ENCODE measurements around the gene SCAPER. TPM values are rescaled to one million over a fixed set of nuclear protein-coding genes. Genes with fewer than 3 reads are reported as not detected.
"Not testable (repeated sequence)": the region's sequence is repeated elsewhere in the genome, so short reads cannot be mapped to it uniquely, and the experiment has no call there.

The SCAPER gene
- total and polyA plus RNA-seq, 10 donors, result 3.9 to 53.3 (median 34.0) TPM

DNA sequence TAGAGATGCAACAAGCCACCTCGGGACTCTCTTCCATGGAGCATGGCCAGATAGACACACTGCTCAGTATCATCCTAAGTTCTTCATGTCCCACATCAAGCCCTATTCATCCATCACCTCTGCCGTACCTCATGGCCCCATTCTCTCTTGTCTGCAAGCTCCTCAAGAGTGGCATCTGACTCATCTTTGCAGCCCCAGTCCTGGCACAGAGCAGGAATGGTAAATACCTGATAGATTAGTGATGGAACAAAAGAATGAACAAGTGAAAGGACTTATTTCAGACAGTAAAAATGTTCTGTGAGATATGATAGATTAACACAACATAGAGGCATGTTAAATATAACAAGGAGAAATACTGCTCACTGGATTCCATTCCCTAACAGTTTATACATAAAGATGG, 392.2 kb downstream of the SCAPER start:
- no peaks in the 10 kb centered on the region for H3K4me1 ChIP-seq
- WGBS, 5 donors, result 86 to 99% (median 97%) methylated on average over 2 of the region's 2 CpGs

DNA sequence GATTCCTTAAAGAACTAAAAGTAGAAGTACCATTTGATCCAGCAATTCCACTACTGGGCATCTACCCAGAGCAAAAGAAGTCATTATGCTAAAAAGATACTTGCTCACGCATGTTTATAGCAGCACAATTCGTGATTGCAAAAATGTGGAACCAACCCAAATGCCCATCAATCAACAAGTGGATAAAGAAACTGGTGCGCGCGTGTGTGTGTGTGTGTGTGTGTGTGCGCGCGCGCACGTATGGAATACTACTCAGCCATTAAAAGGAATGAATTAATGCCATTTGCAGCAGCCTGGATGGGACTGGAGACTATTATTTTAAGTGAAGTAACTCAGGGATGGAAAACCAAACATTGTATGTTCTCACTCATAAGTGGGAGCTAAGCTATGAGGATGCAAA, 394.5 kb downstream of the SCAPER start:
- H3K9me3 ChIP-seq; H3K27me3 ChIP-seq (replicated peaks in 1 of 7); H3K36me3 ChIP-seq; H3K27ac ChIP-seq; H3K4me1 ChIP-seq; intact Hi-C loops (cut with DNase I; ENCODE audit: low total_unique reads); DNase-seq; H3K4me3 ChIP-seq: not testable (repeated sequence)
- 93 to 98% (median 97%) methylated on average over 10 of the region's 10 CpGs for WGBS, 5 donors

More for the DNA sequence above, 392.2 kb downstream of the SCAPER start:
- no peaks in the 10 kb centered on the region for H3K36me3 ChIP-seq
- intact Hi-C loops (cut with DNase I; ENCODE audit: low total_unique reads), result no loop called here
- no peaks in the 10 kb centered on the region for H3K9me3 ChIP-seq
- no peak overlapping the region for H3K27ac ChIP-seq
- H3K4me3 ChIP-seq, result no peak overlapping the region
- no peaks in the 10 kb centered on the region for H3K27me3 ChIP-seq (replicated peaks in 1 of 7)
- no peak for DNase-seq
- TF ChIP-seq POLR2A (IDR thresholded peaks at IDR 0.05), result no peak
- TF ChIP-seq, protein P1, sequence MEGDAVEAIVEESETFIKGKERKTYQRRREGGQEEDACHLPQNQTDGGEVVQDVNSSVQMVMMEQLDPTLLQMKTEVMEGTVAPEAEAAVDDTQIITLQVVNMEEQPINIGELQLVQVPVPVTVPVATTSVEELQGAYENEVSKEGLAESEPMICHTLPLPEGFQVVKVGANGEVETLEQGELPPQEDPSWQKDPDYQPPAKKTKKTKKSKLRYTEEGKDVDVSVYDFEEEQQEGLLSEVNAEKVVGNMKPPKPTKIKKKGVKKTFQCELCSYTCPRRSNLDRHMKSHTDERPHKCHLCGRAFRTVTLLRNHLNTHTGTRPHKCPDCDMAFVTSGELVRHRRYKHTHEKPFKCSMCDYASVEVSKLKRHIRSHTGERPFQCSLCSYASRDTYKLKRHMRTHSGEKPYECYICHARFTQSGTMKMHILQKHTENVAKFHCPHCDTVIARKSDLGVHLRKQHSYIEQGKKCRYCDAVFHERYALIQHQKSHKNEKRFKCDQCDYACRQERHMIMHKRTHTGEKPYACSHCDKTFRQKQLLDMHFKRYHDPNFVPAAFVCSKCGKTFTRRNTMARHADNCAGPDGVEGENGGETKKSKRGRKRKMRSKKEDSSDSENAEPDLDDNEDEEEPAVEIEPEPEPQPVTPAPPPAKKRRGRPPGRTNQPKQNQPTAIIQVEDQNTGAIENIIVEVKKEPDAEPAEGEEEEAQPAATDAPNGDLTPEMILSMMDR (IDR thresholded peaks at IDR 0.05 in 8 of 11, conservative IDR thresholded peaks at IDR 0.05 in 3 of 11), result no peak
- no peak for TF ChIP-seq POLR2AphosphoS5 (IDR thresholded peaks at IDR 0.05)

DNA sequence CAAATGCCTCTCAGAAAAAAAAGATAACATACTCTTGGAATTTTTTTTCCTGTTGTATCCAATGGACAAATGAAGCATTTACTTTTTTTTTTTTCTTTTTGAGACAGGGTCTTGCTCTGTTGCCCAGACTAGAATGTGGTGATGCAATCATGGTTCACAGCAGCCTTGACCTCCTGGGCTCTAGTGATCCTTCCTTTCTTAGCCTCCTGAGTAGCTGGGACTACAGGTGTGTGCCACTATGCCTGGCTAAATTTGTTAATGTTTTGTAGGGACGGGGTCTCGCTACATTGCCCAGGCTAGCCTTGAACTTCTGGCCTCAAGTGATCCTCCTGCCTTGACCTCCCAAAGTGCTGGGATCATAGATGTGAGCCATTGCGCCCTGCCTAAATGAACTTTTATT, 401.3 kb downstream of the SCAPER start:
- TF ChIP-seq POLR2A (IDR thresholded peaks at IDR 0.05), result no peak
- TF ChIP-seq, protein P1 (IDR thresholded peaks at IDR 0.05 in 8 of 11, conservative IDR thresholded peaks at IDR 0.05 in 3 of 11), result no peak
- TF ChIP-seq POLR2AphosphoS5 (IDR thresholded peaks at IDR 0.05), result no peak
- H3K27me3 ChIP-seq (replicated peaks in 1 of 7), result no peaks in the 10 kb centered on the region
- intact Hi-C loops (cut with DNase I; ENCODE audit: low total_unique reads), result no loop called here
- peaks cover 0 to 4% (median 0%) of the 10 kb centered on the region in 8 donors for H3K9me3 ChIP-seq
- no peak overlapping the region for H3K4me3 ChIP-seq
- WGBS, 5 donors, result 95 to 100% (median 96%) methylated on average over 3 of the region's 3 CpGs
- DNase-seq, result no peak
- H3K4me1 ChIP-seq, result no peaks in the 10 kb centered on the region
- no peak overlapping the region for H3K27ac ChIP-seq
- H3K36me3 ChIP-seq, result peaks cover 0 to 25% (median 5%) of the 10 kb centered on the region in 6 donors

DNA sequence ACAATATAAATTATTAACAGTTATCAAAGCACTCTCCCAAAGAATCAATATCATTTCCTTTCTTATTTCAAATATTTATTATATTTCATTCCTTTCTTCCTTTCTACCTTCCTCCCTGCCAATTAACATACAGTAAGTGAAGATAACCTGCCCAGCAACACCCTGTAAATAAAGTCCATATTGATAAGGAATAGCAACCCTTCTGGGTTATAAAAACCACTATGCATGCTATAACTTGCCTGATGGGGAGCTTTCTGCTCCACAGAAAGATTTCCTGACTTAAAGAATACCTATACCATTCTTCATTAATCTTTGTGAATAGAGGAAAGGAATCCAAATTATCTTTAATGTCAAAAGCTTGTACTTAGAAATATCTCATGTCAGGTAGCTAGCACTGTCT, 402.0 kb downstream of the SCAPER start:
- intact Hi-C loops (cut with DNase I; ENCODE audit: low total_unique reads), result no loop called here
- Histone ChIP-seq H3K9me3 (peaks cover 0 to 4% (median 0%) of the 10 kb centered on the region in 8 donors), H3K27me3 (replicated peaks in 1 of 7) (no peaks in the 10 kb centered on the region), H3K36me3 (peaks cover 0 to 30% (median 5%) of the 10 kb centered on the region in 6 donors), H3K27ac (no peak overlapping the region), H3K4me3 (no peak overlapping the region), H3K4me1 (no peaks in the 10 kb centered on the region)
- TF ChIP-seq, protein P1 (IDR thresholded peaks at IDR 0.05 in 8 of 11, conservative IDR thresholded peaks at IDR 0.05 in 3 of 11), result no peak
- no peak for TF ChIP-seq POLR2AphosphoS5 (IDR thresholded peaks at IDR 0.05)
- no peak for TF ChIP-seq POLR2A (IDR thresholded peaks at IDR 0.05)
- no peak for DNase-seq

DNA sequence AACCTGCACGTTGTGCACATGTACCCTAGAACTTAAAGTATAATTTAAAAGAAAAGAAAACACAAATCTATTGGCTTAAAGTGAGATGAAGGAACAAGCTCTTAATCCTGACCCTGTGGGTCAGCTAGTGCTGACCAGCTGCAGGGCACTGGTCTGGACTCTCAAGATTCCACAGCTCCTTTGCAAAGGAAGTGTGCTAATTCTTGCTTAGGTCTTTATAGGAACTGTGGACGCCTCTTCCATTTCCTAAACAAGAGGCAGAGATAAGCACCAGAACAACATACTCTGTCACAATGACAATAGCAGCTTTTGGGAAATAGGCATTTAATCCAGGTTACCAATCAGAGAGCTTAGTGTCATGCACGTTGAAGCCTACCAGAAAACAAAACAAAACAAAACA, 402.5 kb downstream of the SCAPER start:
- WGBS, 5 donors, result 66 to 81% (median 74%) methylated on average over 3 of the region's 3 CpGs

DNA sequence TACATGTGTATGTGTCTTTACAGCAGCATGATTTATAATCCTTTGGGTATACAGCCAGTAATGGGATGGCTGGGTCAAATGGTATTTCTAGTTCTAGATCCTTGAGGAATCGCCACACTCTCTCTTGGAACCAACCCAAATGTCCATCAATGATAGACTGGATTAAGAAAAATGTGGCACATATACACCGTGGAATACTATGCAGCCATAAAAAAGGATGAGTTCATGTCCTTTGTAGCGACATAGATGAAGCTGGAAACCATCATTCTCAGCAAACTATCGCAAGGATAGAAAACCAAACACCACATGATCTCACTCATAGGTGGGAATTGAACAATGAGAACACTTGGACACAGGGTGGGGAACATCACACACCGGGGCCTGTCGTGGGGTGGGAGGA, 403.0 kb downstream of the SCAPER start:
- intact Hi-C loops (cut with DNase I; ENCODE audit: low total_unique reads); H3K27ac ChIP-seq; H3K4me1 ChIP-seq; H3K9me3 ChIP-seq; DNase-seq; H3K27me3 ChIP-seq (replicated peaks in 1 of 7); H3K4me3 ChIP-seq: not testable (repeated sequence)
- peaks cover 0 to 30% (median 5%) of the 10 kb centered on the region in 6 donors for H3K36me3 ChIP-seq
- WGBS, 5 donors, result 91 to 94% (median 93%) methylated on average over 6 of the region's 6 CpGs

More for the DNA sequence above, 402.5 kb downstream of the SCAPER start:
- peaks cover 0 to 30% (median 5%) of the 10 kb centered on the region in 6 donors for H3K36me3 ChIP-seq
- no peaks in the 10 kb centered on the region for H3K27me3 ChIP-seq (replicated peaks in 1 of 7)
- H3K9me3 ChIP-seq, result peaks cover 0 to 4% (median 0%) of the 10 kb centered on the region in 8 donors
- no peaks in the 10 kb centered on the region for H3K4me1 ChIP-seq
- no peak overlapping the region for H3K4me3 ChIP-seq
- H3K27ac ChIP-seq, result no peak overlapping the region
- no peak for DNase-seq
- intact Hi-C loops (cut with DNase I; ENCODE audit: low total_unique reads), result no loop called here
- TF ChIP-seq POLR2A (IDR thresholded peaks at IDR 0.05) (no peak), POLR2AphosphoS5 (IDR thresholded peaks at IDR 0.05) (no peak)
- TF ChIP-seq, protein P1 (IDR thresholded peaks at IDR 0.05 in 8 of 11, conservative IDR thresholded peaks at IDR 0.05 in 3 of 11), result no peak
